ENCODE results near the gene SPEG.

DNA sequence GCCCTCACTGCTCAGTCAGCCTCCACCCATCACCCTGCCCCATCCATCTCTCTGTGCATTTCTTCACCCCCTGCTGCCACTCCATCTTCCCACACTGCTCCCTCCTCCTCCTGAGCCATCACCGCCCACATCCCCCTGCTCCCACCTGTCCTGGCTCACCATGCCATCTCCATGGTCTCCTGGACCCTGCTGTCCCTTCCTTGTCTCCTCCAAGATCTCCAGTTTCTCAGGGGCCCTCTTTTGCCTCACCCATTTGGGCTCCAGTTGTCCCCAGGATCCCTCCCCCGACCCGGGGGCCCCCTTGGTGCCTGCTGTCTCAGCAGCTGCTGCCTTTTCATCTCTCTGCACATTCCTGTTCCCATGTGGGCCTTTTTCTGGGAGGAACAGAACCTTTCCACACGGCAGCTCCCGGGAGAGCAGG is 10.6 kb downstream of the SPEG start:
- TF ChIP-seq CTCF (optimal IDR thresholded peaks at IDR 0.05 in 1 of 3, IDR thresholded peaks at IDR 0.05 in 1 of 3, conservative IDR thresholded peaks at IDR 0.05 in 1 of 3; ENCODE audit: extremely low read depth in 1 of 3, insufficient read depth in 2 of 3, low read length in 3 of 3): no peak
- TF ChIP-seq EZH2 (IDR thresholded peaks at IDR 0.05; ENCODE audit: low read length): no peak
